Kidney (tissue), 14 donors: Measurements from ENCODE around the gene CLUH. TPM values are rescaled to one million over a fixed set of nuclear protein-coding genes. Genes with fewer than 3 reads are reported as not detected.
"Not testable (repeated sequence)": the region's sequence is repeated elsewhere in the genome, so short reads cannot be mapped to it uniquely, and the experiment has no call there.

Experiments
- DNase-seq, 5 donors: peaks; one replicate each; pipeline ENCODE4 v3.0.0-alpha.2; 2013 to 2020
- FAIRE-seq: peaks from 2 replicates; lab custom pipeline; 2012; peaks lifted over from hg19 to GRCh38; lab: Jason Lieb, UNC
- H3K27ac ChIP-seq, 2 donors: one replicate each; pipeline ENCODE4 v1.7.0; 2013; ENCODE audit warnings: low read depth in 2 of 2, low read length in 2 of 2, inconsistent platforms in 1 of 2
- H3K27me3 ChIP-seq: one replicate; pipeline ENCODE4 v1.7.1; 2013; ENCODE audit warnings: low read length, inconsistent platforms; ENCODE audit not compliant: control insufficient read depth, insufficient read depth
- H3K36me3 ChIP-seq, 3 donors: one replicate each; pipeline versions ENCODE4 v1.7.0 to v1.7.1; 2013; ENCODE audit warnings: low read length in 3 of 3, control low read depth in 1 of 3, inconsistent platforms in 1 of 3; ENCODE audit not compliant: insufficient read depth in 3 of 3, control insufficient read depth in 2 of 3
- H3K4me1 ChIP-seq, 3 donors: one replicate each; pipeline versions ENCODE4 v1.7.0 to v1.7.1; 2013; ENCODE audit warnings: low read length in 3 of 3, inconsistent platforms in 1 of 3, low read depth in 1 of 3; ENCODE audit not compliant: control insufficient read depth in 2 of 3, insufficient read depth in 2 of 3
- H3K4me3 ChIP-seq, 3 donors: one replicate each; pipeline versions ENCODE4 v1.7.0 to v1.8.1; 2013; ENCODE audit warnings: low read length in 3 of 3, control low read depth in 1 of 3, inconsistent platforms in 1 of 3
- H3K9ac ChIP-seq, 3 donors: one replicate each; pipeline versions ENCODE4 v1.7.0 to v1.7.1; 2013; ENCODE audit warnings: low read length in 3 of 3, control low read depth in 1 of 3, inconsistent platforms in 1 of 3
- H3K9me3 ChIP-seq, 3 donors: one replicate each; pipeline versions ENCODE4 v1.7.0 to v1.7.1; 2013; ENCODE audit warnings: low read length in 3 of 3, control low read depth in 1 of 3, inconsistent platforms in 1 of 3; ENCODE audit not compliant: control insufficient read depth in 2 of 3, insufficient read depth in 1 of 3
- CTCF ChIP-seq: IDR thresholded peaks from 3 replicates; pipeline ENCODE4 v1.5.1; 2012; ENCODE audit warnings: mild to moderate bottlenecking, moderate library complexity, borderline replicate concordance; ENCODE audit not compliant: insufficient read depth; ENCODE audit errors: extremely low read depth
- intact Hi-C: fragments of 100-400 bp; cut with DNase I; formaldehyde crosslinking; loops from one replicate; pipeline ENCODE4 v1.11.1; 2022
- polyA plus RNA-seq: library from polyadenylated mRNA; stranded (reverse); fragments of 350-450 nt; fragmentation: Illumina TruSeq; extraction: RNeasy Lipid Tissue Mini Kit (QIAGEN cat#74804); gene quantifications from one replicate; pipeline ENCODE4 v1.2.3, GENCODE V29; 2014; ENCODE audit warnings: low read depth, low replicate concordance; ENCODE audit not compliant: insufficient read depth
- total RNA-seq: library from RNA; stranded (reverse); fragmentation: NEBNext Ultra II Directional; extraction: Animal tissue kit (Norgen Biotek cat#: 25700); gene quantifications from one replicate; pipeline ENCODE4 v1.2.1, GENCODE V29; 2021
- donor health status: control.
- donor health status: control.
- donor health status: control.
- donor health status: control.
- donor health status: control.
- donor health status: DM: yes; HTN: yes; CAD: no.
- donor health status: Normal renal cell carcinoma (clear cell type).

Gene CLUH
- total and polyA plus RNA-seq, 2 donors from 2014 or later: 49.5 to 93.1 TPM

- H3K4me1 ChIP-seq: peaks cover 0 to 2% (median 0%) of the 10 kb centered on the region in 3 donors
- no peaks in the 10 kb centered on the region for H3K9me3 ChIP-seq
- H3K36me3 ChIP-seq: peaks cover 0 to 35% (median 15%) of the 10 kb centered on the region in 3 donors
- FAIRE-seq (no peak), DNase-seq (peak in 2 of 5 donors; percentile 22 to 71)
- H3K4me3 ChIP-seq: no peak overlapping the region
- no peaks in the 10 kb centered on the region for H3K27me3 ChIP-seq
- intact Hi-C loops: no loop called here
- TF ChIP-seq CTCF: no peak
- H3K9ac ChIP-seq: no peak overlapping the region
- no peak overlapping the region for H3K27ac ChIP-seq
Observed at GRCh38 chr17:2700491-2701141, 10.9 kb downstream of the CLUH start.

- intact Hi-C loops: no loop called here
- FAIRE-seq (no peak), DNase-seq (peak in 1 of 5 donors; percentile 60)
- no peaks in the 10 kb centered on the region for H3K4me1 ChIP-seq
- TF ChIP-seq CTCF: no peak
- peaks cover 0 to 40% (median 15%) of the 10 kb centered on the region in 3 donors for H3K36me3 ChIP-seq
- no peak overlapping the region for H3K27ac ChIP-seq
- no peak overlapping the region for H3K9ac ChIP-seq
- H3K27me3 ChIP-seq: no peaks in the 10 kb centered on the region
- H3K9me3 ChIP-seq: no peaks in the 10 kb centered on the region
- H3K4me3 ChIP-seq: no peak overlapping the region
Observed at GRCh38 chr17:2700030-2700490, 11.5 kb downstream of the CLUH start.

- H3K27ac ChIP-seq, H3K9ac ChIP-seq, H3K4me3 ChIP-seq, intact Hi-C loops, H3K9me3 ChIP-seq, H3K4me1 ChIP-seq, FAIRE-seq, H3K27me3 ChIP-seq: not testable (repeated sequence)
- H3K36me3 ChIP-seq: peaks cover 0 to 41% (median 15%) of the 10 kb centered on the region in 3 donors
- DNase-seq: peak in 2 of 5 donors; percentile 12 to 19
Observed at GRCh38 chr17:2699216-2699805, 12.3 kb downstream of the CLUH start.

- Histone ChIP-seq H3K27ac (no peak overlapping the region), H3K36me3 (peaks cover 0 to 31% (median 20%) of the 10 kb centered on the region in 3 donors), H3K9me3 (no peaks in the 10 kb centered on the region), H3K4me3 (no peak overlapping the region), H3K27me3 (no peaks in the 10 kb centered on the region), H3K4me1 (no peaks in the 10 kb centered on the region), H3K9ac (no peak overlapping the region)
- DNase-seq: peak in 2 of 5 donors; percentile 22 to 70
- no peak for FAIRE-seq
- TF ChIP-seq CTCF: no peak
- intact Hi-C loops: no loop called here
Observed at GRCh38 chr17:2697611-2698162, 13.9 kb downstream of the CLUH start.
